NCI-H2196 treated with DMSO at 0.1 percent for 48 hours (cell line): Measurements from ENCODE around the gene FBP1.
"Not testable (repeated sequence)": the region's sequence is repeated elsewhere in the genome, so short reads cannot be mapped to it uniquely, and the experiment has no call there.

Experiments used
- DNase-seq: peaks from one replicate; lab custom pipeline; 2025; ENCODE audit not compliant: unreplicated experiment; lab: John Stamatoyannopoulos, UW

FBP1 gene

DNA sequence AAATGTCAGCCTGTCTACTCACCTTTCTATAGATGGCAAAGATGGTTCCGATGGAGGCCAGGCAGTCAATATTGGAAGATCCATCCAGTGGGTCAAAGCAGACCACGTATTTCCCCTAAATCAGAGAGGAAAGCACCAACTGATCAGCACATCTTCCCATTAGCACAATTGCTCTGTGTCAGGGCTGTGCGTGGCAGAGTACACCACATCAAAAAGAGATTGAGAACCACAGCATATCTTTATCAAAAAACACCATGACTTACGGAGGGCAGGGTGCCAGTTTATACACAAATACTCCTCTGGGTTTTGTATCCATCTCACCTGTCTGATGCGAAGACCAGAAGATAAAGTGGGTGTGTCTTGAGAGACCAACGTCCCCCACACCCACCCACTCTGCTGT, 54.8 kb downstream of the FBP1 start:
- DNase-seq = no peak

DNA sequence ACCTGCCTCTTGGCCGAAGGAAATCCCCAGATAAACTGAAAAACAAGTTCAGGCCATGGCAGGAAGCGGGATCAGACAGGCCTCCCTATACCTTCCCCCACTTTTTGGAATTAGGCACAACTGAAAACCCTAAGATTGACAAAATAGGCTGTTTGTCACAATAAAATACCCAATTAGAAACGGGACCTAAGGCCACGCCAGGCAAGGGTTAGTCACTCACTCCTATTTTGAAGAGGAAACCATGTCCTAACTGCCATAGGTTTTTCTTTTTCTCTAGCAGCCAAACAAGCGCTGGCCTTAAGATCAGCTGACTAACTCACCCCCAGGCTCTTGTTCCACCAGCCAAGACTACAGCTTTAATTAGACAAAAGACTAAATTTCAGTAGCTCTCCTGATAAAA, 57.6 kb downstream of the FBP1 start:
- DNase-seq = no peak

DNA sequence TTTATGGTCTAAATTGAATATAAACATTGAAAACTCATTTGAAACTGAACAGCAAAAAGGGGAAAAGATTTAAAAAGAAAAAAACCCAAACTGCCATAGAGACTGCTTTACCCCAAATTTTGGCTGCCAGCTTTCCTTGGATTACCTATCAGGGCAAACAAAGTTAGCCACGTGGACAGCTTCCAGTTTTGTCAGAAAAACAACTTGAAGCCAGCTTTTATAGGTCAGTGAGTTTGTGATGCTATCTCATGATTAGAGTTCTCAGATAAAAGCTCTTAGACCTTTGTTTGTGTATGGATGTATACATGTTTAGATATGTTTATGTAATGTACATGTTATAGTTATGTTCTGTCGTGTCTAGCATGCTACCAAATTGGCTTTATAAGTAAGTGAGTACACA, 61.7 kb downstream of the FBP1 start:
- DNase-seq = no peak

DNA sequence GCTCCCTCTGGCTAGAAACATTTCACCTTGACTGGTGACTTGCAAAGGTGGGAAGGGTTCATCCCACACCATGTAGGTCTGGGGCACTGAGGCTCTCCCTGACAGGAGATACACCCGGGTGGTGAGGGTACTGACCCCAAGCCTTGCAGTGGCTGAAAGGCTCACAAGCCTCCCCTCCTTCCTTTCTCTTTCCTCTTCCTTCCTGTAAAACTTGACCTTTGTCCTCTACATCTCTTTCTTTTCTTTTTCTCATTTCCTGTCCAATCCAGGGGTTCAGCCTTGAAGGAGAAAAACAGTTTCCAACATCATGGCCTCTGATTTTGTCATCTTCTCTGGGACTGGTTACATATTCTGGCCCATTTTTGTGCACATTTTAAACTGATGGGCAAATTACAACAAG, 62.3 kb downstream of the FBP1 start:
- no peak for DNase-seq

DNA sequence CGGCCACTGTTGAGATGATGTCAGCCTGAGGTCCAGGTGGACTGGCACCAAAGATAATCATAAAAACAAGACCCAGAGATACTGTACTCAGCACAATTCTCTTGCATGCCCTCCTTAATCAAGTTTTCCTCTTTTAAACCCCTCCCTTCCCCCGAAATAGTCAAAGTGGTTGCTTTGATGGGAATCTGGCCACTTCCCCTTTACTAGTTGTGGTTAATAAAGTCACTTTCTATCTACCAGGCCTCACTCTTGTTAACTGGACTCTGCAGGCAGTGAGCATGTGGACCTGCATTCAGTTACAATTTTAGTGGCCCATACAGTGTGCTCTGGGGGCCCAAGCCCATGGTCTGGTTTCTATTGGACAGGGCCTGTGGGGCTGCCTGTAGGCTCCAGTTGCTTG, 63.2 kb downstream of the FBP1 start:
- DNase-seq = no peak

DNA sequence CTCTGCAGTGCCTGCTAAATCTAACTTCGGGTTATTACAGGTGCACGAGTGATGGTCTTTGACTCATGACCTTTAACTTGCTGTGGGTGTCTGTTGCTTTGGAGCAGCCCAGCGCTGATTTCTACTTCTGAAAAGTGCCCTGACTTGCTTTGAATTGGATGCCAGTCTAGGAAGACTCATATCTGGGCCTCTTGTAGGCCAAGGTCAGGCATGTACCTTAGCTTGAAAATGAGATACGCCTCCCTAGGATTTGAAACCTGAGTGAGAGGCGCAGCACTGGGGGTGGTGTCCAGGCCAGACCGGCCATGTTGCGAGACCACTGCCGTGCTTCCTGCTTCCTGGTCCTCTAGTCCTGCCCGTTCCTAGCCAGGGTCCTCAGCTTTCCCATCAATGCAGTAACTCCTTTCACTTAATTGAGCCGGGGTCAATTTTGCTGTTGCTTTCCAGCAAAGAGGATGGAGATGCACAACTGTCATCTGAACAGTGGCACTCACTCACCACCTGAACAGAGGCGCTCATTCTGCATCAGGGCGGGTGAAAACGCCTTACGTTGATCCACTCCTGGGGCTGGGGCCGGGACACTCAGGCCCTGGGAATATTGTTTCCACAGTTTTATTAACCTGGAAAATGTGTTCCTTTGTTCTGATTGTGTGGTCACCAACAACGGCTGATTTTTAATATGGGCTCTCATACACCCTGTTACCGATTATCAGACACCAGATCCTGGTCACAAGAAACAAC, 70.2 kb downstream of the FBP1 start:
- no peak for DNase-seq

DNA sequence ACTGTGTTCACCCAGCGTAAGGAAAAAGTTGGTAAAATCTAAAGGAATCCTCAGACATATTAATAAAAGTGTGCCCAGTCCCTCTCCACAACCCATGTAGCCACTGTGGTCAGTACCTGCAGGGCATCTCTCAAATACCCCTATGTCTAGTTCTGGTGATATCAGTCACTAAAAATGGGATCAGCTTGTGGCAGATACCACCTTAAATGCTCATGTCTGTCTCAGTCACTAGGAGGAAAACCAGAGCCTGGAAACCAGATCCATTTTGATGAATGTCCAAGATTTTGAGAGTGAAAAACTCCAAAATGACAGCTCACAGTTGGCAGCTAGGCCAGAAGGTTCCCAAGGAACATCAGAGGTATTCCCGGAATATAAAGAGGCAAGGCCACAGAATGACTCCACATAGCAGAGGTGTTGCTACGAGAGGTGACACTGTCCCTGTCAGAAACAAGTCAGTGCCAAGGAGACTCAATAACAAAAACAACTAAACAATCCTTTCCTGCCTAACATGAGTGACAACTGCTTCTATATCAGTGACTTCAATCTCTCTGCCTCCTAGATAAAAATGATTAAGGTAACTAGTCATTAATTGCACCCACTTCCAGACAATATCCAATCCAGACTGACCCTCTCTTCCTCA, 70.9 kb downstream of the FBP1 start:
- no peak for DNase-seq

DNA sequence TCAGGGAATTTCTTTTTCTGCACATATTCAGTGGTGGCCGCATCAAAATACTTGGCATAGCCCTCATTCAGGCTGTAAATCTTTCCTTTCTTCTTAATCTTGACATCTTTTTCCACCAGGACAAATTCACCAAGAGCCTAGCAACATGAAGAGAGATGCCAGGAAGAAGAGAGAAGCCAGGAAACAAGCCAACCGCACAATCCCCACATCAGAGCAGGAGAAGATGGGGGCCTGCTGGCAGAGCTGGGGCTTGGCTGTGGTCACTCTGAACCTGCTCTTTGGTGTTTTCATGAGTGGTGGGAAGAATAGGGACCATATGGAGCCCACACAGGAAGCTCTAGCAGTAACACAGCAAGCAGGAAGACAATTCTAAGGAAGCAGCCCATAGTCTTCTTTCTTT, 72.0 kb downstream of the FBP1 start:
- no peak for DNase-seq

DNA sequence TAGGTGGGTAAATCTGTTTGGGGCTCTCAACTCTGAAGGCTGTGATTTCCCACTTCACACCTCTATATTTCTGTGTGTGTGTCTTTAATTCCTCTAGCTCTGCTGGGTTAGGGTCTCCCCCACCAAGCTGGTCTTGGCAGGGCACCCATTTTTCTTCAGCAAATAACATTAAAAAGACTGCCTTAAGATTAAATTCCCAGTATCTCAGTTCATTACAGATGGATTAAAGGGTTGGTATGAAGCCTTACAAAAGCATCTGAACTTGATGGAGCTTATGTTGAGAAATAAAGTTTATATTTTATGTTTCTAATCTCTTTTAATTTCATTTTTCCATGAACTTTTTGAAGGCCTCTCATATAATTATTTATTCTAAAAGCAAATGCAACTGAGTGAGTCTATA, 72.8 kb downstream of the FBP1 start:
- no peak for DNase-seq

DNA sequence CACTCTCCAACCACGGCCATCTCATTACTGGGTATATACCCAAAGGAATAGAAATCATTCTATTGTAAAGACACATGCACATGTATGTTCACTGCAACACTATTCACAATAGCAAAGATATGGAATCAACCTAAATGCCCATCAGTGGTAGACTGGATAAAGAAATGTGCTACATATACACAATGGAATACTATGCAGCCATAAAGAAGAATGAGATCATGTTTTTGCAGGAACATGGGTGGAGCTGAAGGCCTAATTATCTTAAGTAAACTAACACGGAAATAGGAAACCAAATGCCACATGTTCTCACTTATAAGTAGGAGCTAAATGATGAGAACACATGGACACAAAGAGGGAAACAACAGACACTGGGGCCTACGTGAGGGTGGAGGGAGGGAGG, 75.0 kb downstream of the FBP1 start:
- DNase-seq = not testable (repeated sequence)

DNA sequence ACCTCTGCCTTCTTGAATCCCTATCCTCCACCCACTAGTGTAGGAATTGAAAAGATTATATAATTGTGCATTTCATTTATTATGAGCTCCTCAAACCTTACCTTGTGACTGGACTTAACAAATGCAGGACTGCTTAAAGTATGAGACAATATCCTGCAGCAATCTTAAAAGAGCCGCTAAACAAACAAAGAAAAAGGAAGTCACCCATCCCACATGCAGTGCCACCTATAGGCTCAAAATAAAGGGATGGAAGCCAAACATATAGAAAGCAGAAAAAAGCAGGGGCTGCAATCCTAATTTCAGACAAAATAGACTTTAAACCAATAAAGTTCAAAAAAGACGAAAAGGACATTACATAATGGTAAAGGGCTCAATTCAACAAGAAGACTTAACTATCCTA, 75.8 kb downstream of the FBP1 start:
- DNase-seq = no peak

DNA sequence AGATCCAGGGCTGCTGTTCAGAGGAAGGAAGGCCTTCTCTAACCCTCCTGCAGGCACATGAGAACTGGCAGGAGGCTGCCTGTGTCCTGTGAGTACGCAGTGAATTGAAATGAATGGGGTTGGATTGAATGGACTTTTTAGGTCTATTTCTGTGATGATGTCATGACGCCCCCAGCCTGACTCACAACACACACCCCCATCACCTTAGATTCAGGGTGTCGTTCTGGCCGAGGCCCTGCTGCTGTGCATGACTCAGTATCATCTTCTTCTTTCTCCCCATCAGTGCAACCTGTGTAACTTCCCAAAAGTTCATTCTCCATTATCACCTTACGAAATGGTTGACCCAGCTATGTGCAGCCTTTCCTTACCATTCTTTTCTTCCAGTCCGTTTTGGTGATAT, 79.1 kb downstream of the FBP1 start:
- no peak for DNase-seq

DNA sequence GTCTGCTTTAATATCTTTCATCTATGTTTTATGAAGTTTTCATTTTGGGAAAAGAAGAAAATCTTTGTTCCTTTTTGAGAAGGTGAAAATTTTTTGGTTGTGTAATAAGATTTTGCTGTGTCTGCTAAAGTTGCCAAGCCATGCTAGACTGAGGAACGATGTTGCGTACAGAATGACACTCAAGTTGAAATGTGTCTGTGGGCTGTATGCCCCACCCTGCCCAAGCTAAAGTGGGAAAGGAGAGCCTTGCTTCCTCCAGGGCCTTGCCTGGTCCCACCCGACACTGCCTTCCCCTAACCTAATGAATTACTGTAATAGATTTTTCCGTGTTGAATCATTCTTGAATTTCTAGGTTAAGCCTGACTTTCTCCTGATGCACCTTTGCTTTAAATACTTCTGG, 81.9 kb downstream of the FBP1 start:
- DNase-seq = no peak

DNA sequence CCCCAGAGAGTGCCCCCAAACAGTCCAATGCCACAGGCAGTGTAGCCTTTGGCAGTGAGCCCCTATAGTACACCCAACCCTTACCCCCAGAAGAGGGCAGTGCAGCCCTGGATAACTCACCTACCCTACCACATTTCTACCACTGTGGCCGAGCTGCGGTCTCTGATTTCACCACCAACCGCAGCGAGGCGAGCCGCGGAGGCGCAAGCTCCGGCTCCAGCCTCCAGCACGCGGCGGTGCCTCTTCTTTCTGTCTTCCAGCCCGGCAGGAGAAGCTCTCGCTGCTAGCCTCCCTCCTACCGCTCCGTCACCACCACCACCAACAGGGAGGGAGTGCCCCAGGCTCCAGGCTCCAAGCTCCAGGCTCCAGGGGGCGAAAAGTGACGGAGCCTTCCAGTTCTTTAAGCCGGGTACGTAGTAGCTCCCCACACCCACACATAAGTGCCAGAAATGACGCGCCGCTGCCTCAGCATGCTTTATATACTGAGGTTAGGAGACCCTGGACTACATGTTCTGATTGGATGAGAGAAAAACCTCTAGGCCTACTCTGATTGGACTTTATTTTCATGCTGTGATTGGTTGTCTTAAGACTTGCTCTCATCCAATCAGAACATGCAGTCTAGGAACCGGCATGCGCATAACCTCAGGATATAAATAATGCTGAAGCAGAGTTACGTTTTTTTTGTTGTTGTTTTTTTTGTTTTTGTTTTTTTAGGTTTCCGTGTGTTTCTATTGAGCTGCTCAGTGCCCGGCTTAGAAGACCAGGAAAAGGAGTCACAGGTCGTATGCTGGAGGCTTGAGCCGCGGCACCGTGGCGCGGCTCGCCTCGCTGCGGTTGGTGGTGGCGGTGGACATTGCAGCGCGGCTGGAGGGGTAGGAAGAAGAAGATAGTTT, 84.6 kb downstream of the FBP1 start, which contains the start of gene PCAT7:
Gene PCAT7, plus strand, starts transcription at position 645 of the 893 bp plus-strand sequence.
- peak; percentile 41 for DNase-seq

DNA sequence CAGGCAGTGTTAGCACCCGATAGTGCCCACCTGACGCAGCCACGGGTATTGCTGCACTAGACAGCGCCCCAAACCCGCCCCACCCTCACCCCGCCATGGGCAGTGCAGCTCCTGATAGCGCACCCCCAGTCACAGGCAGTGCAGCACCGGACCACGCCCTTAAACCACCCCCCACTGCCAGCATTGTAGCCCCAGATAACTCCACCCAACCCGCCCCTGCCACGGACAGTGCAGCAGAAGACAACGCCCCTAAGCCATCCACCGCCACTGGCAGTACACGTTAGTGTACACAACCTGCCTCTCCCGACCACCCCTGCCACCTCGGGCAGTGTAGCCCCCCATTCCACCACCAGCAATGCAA, 85.3 kb downstream of the FBP1 start:
- DNase-seq = no peak
